SIG-M5 treated with dmso at 0.1 percent for 504 hours (cell line): ENCODE measurements around the gene BCLAF1.

Source experiments
- DNase-seq: peaks from one replicate; lab custom pipeline; 2025; ENCODE audit not compliant: unreplicated experiment; lab: John Stamatoyannopoulos, UW

BCLAF1 gene

GRCh38 chr6:136209496-136209895, 80.2 kb downstream of the BCLAF1 start:
- DNase-seq, result no peak

DNA sequence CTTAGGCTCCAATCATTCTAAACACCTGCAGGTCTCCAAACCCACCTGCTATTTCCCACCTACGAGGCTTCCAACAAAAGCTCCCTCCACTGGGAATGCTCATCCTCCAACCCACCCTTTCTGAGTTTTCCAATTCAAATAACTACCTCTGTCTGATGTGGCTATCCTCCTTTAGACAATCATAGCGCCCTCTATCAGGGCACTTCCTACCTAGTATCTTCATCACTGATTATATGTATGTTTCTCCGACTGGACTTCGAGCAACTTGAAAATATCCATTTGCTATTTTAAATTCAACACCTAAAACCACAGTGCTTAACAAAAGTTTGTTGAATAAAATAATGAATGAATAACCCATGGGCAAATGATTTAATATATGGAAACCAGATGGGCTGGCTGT, 80.9 kb downstream of the BCLAF1 start:
- no peak for DNase-seq
